ENCODE measurements around the gene GMPR2. TPM values are rescaled to one million over a fixed set of nuclear protein-coding genes. Genes with fewer than 3 reads are reported as not detected.

The GMPR2 gene
- total and polyA plus RNA-seq, 2 of the 13 experiments (the other 11 are each of a cell fraction or from before 2014, with no cell fraction given): 210 to 273 TPM

GRCh38 chr14:24215495-24216344, 17.0 kb upstream of the GMPR2 start, which contains the start of gene MDP1 (continued):
- TF ChIP-seq ARID4A (CRISPR knock-in tag; IDR thresholded peaks at IDR 0.05; ENCODE audit: borderline replicate concordance) (peak; percentile 98), ZNF552 (CRISPR knock-in tag; IDR thresholded peaks at IDR 0.05; ENCODE audit: borderline replicate concordance) (peak; percentile 88; the same call in 1 of the 2 replicates), MTERF4 (CRISPR knock-in tag; IDR thresholded peaks at IDR 0.05) (peak; percentile 95), ZNF776 (CRISPR knock-in tag; IDR thresholded peaks at IDR 0.05) (peak; percentile 79; the same call in 1 of the 2 replicates), ZKSCAN5 (CRISPR knock-in tag; IDR thresholded peaks at IDR 0.05) (peak; percentile 84; the same call in 1 of the 2 replicates), HES4 (CRISPR knock-in tag; IDR thresholded peaks at IDR 0.05; ENCODE audit: borderline replicate concordance) (0 out of 2 replicates have a peak, but pooled peaks have one; percentile 55), TEF (CRISPR knock-in tag; IDR thresholded peaks at IDR 0.05) (peak; percentile 71), CENPBD1 (CRISPR knock-in tag; IDR thresholded peaks at IDR 0.05; ENCODE audit: borderline replicate concordance, low read depth) (peak; percentile 98; the same call in 1 of the 2 replicates), HNRNPL (IDR thresholded peaks at IDR 0.05; ENCODE audit: low read depth, low read length) (peak; percentile 84; the same call in 1 of the 2 replicates), ZC3H4 (CRISPR knock-in tag; IDR thresholded peaks at IDR 0.05; ENCODE audit: borderline replicate concordance) (peak; percentile 96)
